Fibroblast of the aortic adventitia (primary cell): Measurements from ENCODE around the gene DPM2. TPM values are rescaled to one million over a fixed set of nuclear protein-coding genes. Genes with fewer than 3 reads are reported as not detected.
A peak's percentile ranks its signal among the peaks of the same experiment; 100 is the strongest.

Source experiments
- DNase-seq: peaks from one replicate; pipeline ENCODE4 v3.0.0-alpha.2; 2010; ENCODE audit warnings: low read depth
- H3K4me3 ChIP-seq: 2 replicates; pipeline ENCODE4 v1.5.1; 2011; ENCODE audit warnings: low read depth, mild to moderate bottlenecking, control low read depth, low read length, moderate library complexity
- CTCF ChIP-seq: IDR thresholded peaks from 2 replicates; pipeline ENCODE4 v1.5.1; 2011; ENCODE audit warnings: mild to moderate bottlenecking, low read length, control low read depth, inconsistent platforms; ENCODE audit not compliant: insufficient read depth
- total RNA-seq: library from RNA; depleted of rRNA; stranded (reverse); fragments of >200 nt; gene quantifications from 2 replicates; pipeline ENCODE4 v1.2.3, GENCODE V29; 2012; ENCODE audit warnings: low replicate concordance

The DPM2 gene
- total RNA-seq, 1 donor, result 19.9 TPM

DNA sequence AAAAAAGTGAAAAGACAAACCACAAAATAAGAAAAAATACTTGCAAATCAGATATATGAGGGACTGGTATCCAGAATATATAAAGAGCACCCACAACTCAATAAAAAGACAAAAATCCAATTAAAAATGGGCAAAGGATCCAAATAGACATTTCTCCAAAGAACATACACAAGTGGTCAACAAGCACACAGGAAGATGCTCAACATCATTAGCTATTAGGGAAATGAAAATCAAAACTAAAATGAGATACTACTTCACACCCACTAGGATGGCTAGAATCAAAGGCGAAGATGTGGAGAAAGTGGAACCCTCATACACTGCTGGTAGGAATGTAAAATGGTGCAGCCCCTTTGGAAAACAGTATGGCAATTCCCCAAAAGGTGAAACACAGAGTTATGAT, 21.1 kb upstream of the DPM2 start:
- no peak overlapping the region for H3K4me3 ChIP-seq
- TF ChIP-seq CTCF, result no peak
- no peak for DNase-seq

DNA sequence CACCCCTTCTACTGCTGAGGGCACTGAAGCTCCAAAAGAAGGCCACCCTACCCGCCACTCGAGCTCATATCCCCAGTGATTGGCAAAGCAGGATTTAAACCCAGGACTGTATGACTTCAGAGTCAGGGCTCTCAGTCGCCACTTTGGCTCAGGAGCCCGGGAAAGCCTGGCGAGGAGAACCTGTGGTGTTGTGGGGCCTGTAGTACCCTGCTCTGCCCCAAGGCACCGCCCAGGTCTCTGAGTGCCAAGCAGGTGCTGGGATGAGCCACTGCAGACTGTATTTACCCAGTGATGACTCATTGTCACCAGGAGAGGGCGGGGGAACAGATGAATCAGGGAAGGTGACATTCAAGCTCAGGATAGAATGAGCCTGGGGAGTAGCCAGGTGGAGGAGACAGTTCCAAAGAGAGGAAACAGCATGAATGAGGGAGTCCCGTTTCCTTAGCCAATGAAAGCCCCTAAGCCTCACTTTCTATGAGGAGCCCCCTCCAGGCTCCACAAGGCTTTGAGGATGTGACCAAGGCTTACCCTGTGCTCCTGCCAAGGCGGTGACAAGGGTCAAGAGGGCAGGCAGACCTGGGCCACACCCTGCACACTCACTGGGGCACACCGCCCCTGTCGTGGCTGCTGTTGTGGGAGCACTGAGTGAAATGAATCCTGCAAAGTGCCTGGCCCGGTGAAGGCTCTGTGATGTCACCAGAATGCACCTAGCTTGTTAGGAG, 17.8 kb upstream of the DPM2 start:
- no peak for DNase-seq
- TF ChIP-seq CTCF, result peak; percentile 24
- no peak overlapping the region for H3K4me3 ChIP-seq

DNA sequence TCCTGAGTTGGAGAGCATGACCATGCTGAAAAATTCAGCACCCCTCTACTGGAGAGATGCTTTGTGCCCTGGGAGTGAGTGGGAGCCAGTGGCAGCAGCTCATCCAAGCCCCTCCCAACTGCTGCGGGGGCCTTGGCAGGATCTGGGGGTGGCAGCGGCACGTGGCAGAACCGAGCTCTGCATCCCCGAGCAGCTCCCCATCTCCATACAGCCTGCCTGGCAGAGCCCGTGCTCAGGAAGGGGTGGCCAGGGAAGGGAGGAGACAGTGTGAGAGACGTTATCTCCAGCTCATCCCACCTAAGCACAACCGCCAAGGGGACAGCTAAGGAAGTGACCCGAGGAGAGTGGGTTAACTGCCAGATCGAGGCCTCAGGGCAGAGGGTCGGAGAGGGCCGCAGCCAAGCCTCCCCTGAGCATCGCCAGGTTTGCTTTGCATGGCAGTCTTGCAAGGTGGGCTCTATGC, 17.2 kb upstream of the DPM2 start:
- no peak overlapping the region for H3K4me3 ChIP-seq
- no peak for DNase-seq
- TF ChIP-seq CTCF, result no peak

DNA sequence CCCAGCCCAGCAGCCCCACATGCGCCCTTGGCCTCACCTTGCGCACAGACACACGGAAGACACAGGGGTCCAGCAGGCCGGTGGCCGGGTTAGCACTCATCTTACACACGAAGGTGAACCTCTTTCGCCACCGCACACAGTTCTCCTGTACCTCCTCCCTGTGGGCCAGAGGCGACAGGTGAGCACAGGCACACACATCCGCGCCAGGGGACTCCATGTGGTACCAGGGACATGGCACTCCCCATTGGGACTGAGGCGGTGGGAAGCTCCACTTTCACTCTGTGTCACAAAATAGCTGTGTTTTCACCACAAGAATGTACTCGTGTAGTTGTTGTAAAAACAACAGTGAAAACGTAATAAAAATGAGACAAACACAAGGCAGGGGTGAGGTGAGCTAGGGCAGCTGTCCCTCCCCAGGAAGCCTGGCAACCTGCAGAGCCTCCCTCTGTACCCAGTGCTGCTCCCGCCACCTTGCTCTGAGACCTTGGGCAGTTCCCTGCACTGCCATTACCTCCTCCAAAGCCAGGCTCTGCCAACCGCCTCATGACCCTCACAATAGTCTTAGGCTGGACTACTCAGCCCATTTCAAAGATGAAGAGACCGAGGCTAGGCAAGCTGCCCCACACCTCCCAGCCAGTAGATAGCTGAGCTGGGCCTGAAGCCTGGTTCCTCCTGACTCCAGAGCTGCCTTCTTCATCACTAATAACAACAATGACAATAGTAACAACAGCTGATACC, 16.3 kb upstream of the DPM2 start:
- TF ChIP-seq CTCF, result no peak
- no peak for DNase-seq
- H3K4me3 ChIP-seq, result no peak overlapping the region

DNA sequence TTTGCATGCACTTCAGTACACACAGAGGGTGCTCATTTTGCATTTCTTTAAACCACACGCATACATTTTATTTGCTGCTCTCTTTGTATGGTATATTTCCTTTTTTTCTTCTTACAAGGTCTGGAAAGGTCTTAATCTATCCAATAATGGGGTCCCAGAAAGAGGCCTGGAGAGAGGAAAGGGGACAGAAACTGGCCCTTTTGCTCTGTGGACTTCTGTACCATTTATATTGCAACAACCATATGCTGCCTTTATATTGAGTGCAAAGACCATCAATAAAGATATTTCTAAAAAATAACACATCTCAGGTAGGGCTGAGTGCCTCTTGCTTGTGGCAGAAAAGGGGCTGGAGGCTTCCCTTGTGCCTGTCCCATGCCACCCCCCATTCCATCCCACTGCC, 15.5 kb upstream of the DPM2 start:
- no peak for TF ChIP-seq CTCF
- DNase-seq, result no peak
- no peak overlapping the region for H3K4me3 ChIP-seq

GRCh38 chr9:127950513-127951289, 13.0 kb upstream of the DPM2 start:
- no peak overlapping the region for H3K4me3 ChIP-seq
- DNase-seq, result no peak
- TF ChIP-seq CTCF, result no peak
